AG10803 (cell line): ENCODE data around the gene IGFL3.
"Not testable (repeated sequence)": the region's sequence is repeated elsewhere in the genome, so short reads cannot be mapped to it uniquely, and the experiment has no call there.

Source experiments
- DNase-seq: peaks from one replicate; pipeline ENCODE4 v3.0.0; 2010; ENCODE audit warnings: low read depth
- H3K4me3 ChIP-seq: 2 replicates; pipeline ENCODE4 v1.5.1; 2011; ENCODE audit warnings: mild to moderate bottlenecking, low read length, control low read depth
- CTCF ChIP-seq: conservative IDR thresholded peaks from 2 replicates; pipeline ENCODE4 v1.5.1; 2011; ENCODE audit warnings: mild to moderate bottlenecking, low read length, control low read depth, inconsistent platforms

The IGFL3 gene

DNA sequence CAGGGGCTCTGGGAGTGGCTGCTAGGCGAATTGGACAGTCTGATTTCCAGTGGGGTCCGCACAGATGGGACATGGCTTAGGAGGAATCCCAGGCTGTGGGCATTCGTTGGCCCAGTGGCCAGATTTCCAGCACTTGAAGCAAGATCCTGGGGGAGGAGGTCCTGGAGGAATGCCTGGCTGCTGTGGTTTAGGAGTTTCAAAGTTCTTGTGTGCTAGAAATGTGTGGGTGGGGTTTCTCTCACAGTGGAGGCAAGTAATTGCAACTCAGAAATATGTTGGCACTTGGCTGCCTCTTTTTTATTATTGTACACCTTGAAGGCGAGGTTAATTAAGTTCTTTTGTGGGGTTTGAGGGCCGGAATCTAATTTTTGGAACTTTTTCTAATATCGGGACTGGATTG lies 17.1 kb downstream of the IGFL3 start:
- DNase-seq: peak; percentile 73
- no peak for TF ChIP-seq CTCF
- no peak overlapping the region for H3K4me3 ChIP-seq

DNA sequence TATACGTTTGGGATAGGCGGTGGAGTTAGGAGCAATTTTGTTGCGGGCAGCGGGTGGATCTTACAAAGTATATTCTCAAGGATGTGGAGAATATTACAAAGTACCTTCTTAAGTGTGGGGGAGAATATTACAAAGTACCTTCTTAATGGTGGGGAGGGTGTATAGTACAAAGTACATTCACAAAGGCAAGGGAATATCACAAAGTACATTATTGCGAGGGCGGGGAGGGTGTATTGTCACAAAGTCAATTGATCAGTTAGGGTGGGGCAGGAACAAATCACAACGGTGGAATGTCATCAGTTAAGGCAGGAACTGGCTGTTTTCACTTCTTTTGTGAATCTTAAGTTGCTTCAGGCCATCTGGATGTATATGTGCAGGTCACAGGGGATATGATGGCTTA lies 22.2 kb downstream of the IGFL3 start:
- H3K4me3 ChIP-seq, DNase-seq: not testable (repeated sequence)

GRCh38 chr19:46101293-46101692 lies 23.2 kb downstream of the IGFL3 start:
- H3K4me3 ChIP-seq: no peak overlapping the region
- DNase-seq: no peak
- TF ChIP-seq CTCF: no peak

DNA sequence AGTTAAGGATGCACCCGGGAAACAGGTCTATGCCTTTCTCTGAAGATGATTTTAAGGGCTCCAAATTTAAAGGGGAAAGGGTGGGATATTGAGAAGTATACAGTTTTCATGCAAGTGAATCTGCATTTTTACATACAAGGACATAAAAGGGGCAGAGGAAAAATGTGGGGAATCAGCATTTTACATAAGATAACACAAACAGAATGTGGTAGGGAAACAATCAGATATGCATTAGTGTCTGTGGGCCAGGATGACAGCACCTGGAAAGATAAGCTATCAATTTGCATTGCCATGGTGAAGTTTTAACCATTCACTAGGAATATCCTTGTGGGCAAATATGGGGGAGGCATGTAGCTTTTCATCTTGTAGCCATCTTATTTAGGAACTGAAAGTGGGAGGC lies 24.1 kb downstream of the IGFL3 start:
- DNase-seq: no peak
- TF ChIP-seq CTCF: no peak
- H3K4me3 ChIP-seq: no peak overlapping the region

DNA sequence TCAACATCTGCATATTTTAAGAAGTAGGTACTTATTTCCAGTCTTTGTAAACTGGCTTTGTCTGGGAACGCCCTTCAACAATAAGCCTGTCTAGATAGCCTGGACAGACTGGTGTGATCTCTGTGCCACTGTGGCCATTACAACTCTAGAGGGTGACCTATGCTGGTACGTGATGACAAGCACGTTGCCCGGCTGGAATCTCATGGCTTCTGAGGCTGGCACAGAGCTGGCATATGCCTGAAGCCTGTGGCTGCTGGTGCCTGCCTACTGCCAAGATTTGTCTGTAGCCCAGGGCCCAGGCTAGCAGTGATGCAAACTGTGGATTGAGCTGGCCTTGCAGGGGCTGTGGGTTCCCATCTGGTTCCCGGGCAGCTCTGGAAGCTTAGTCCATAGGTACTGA lies 34.0 kb downstream of the IGFL3 start:
- no peak for TF ChIP-seq CTCF
- no peak for DNase-seq
- H3K4me3 ChIP-seq: no peak overlapping the region

DNA sequence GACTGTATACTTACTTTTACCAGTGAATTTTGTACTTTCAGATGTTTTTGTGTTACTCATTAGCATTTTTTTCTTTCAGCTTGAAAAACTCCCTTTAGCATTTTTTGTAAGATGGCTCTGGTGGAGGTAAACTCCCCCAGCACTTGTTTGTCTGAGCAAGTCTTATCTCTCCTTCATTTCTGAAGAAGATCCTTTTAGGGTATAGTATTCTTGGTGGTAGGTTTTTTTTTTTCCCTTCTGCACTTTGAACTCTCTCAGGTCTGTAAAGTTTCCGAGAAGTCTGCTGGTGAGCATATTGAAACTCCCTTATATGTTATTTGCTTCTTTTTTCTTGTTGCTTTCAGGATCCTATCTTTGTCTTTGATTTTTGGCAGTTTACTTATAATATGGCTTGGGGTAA lies 35.1 kb downstream of the IGFL3 start:
- DNase-seq: no peak
- no peak overlapping the region for H3K4me3 ChIP-seq
- no peak for TF ChIP-seq CTCF

GRCh38 chr19:46088101-46088500 lies 36.4 kb downstream of the IGFL3 start:
- TF ChIP-seq CTCF: no peak
- no peak overlapping the region for H3K4me3 ChIP-seq
- DNase-seq: no peak

- no peak overlapping the region for H3K4me3 ChIP-seq
- no peak for DNase-seq
- TF ChIP-seq CTCF: no peak
Measured at GRCh38 chr19:46085888-46086287, 38.6 kb downstream of the IGFL3 start.
